Measurements from ENCODE around the gene SHISA2.

GRCh38 chr13:26017932-26018665 lies 33.7 kb downstream of the SHISA2 start:
- TF ChIP-seq CTCF (IDR thresholded peaks at IDR 0.05; ENCODE audit: poor library complexity), result no peak
- TF ChIP-seq EZH2phosphoT487 (IDR thresholded peaks at IDR 0.05; ENCODE audit: low read depth, severe bottlenecking, unreplicated experiment), result no peak
- no peak for TF ChIP-seq EZH2 (IDR thresholded peaks at IDR 0.05; ENCODE audit: borderline replicate concordance)

Data from hepatocyte (in vitro differentiated cells).